Tibial nerve (tissue), 4 donors: ENCODE measurements around the gene ITGB6.

Experiments used
- CTCF ChIP-seq, 5 experiments: fragments of 200-600 bp in 3 of 5; fragments of 450-650 bp in 2 of 5; sonication (generic) in 3 of 5; IDR thresholded peaks; one replicate each; pipeline ENCODE4 v1.5.1; 2016 to 2019; ENCODE audit warnings: antibody characterized with exemption in 5 of 5, mild to moderate bottlenecking in 3 of 5, moderate library complexity in 2 of 5
- EP300 ChIP-seq, 2 donors: sonication (generic); formaldehyde crosslinking; IDR thresholded peaks; one replicate each; pipeline ENCODE4 v1.6.1; 2017; ENCODE audit warnings: antibody characterized with exemption in 2 of 2, mild to moderate bottlenecking in 1 of 2
- POLR2A ChIP-seq, 2 donors: fragments of 450-650 bp; IDR thresholded peaks; one replicate each; pipeline ENCODE4 v1.6.1; 2017; ENCODE audit warnings: antibody characterized with exemption in 2 of 2, mild to moderate bottlenecking in 2 of 2, moderate library complexity in 2 of 2

GRCh38 chr2:160052531-160052930 is 147.5 kb downstream of the ITGB6 start:
- TF ChIP-seq CTCF (IDR thresholded peaks at IDR 0.05): no peak
- TF ChIP-seq POLR2A (IDR thresholded peaks at IDR 0.05): no peak
- TF ChIP-seq EP300 (IDR thresholded peaks at IDR 0.05): no peak
